Keratinocyte (primary cell): Measurements from ENCODE around the gene CAPN5. TPM values are rescaled to one million over a fixed set of nuclear protein-coding genes. Genes with fewer than 3 reads are reported as not detected.

Experiments
- DNase-seq: peaks from one replicate; pipeline ENCODE4 v3.0.0-alpha.2; 2011; ENCODE audit warnings: low read depth, missing footprints, low spot score
- FAIRE-seq: peaks from 2 replicates; lab custom pipeline; 2011; peaks lifted over from hg19 to GRCh38; lab: Jason Lieb, UNC
- H2AFZ ChIP-seq: 2 replicates; pipeline ENCODE4 v1.6.0; 2012; ENCODE audit warnings: low read length, control low read depth, inconsistent platforms; ENCODE audit not compliant: control insufficient read depth
- H3K27ac ChIP-seq: 2 replicates; pipeline ENCODE4 v1.5.1; 2011; ENCODE audit warnings: low read length; ENCODE audit not compliant: control insufficient read depth, insufficient read depth
- H3K27me3 ChIP-seq: 3 replicates; pipeline ENCODE4 v1.6.0; 2011; ENCODE audit warnings: low read length; ENCODE audit not compliant: control insufficient read depth, insufficient read depth; ENCODE audit errors: extremely low read depth
- H3K36me3 ChIP-seq, 2 experiments: 2 replicates in 1 of 2; 3 replicates in 1 of 2; pipeline ENCODE4 v1.5.1; 2011; ENCODE audit warnings: low read length in 2 of 2, mild to moderate bottlenecking in 1 of 2; ENCODE audit not compliant: control insufficient read depth in 2 of 2, insufficient read depth in 2 of 2; ENCODE audit errors: extremely low read depth in 1 of 2
- H3K4me1 ChIP-seq: 3 replicates; pipeline ENCODE4 v1.5.1; 2011; ENCODE audit warnings: low read length; ENCODE audit not compliant: control insufficient read depth, insufficient read depth; ENCODE audit errors: extremely low read depth
- H3K4me2 ChIP-seq: 3 replicates; pipeline ENCODE4 v1.6.0; 2011; ENCODE audit warnings: low read depth, low read length; ENCODE audit not compliant: control insufficient read depth, insufficient read depth; ENCODE audit errors: extremely low read depth
- H3K4me3 ChIP-seq, 3 experiments: fragments of 200-600 bp in 1 of 3; sonication (generic) in 1 of 3; 2 replicates in 2 of 3; 3 replicates in 1 of 3; pipeline ENCODE4 v1.5.1; 2011 to 2016; ENCODE audit warnings: low read length in 3 of 3, mild to moderate bottlenecking in 3 of 3, control low read depth in 2 of 3, inconsistent platforms in 1 of 3, low read depth in 1 of 3, mixed read lengths in 1 of 3, mixed run types in 1 of 3, moderate library complexity in 1 of 3; ENCODE audit not compliant: control insufficient read depth in 2 of 3, insufficient read depth in 2 of 3; ENCODE audit errors: extremely low read depth in 1 of 3
- H3K79me2 ChIP-seq: 2 replicates; pipeline ENCODE4 v1.6.0; 2012; ENCODE audit warnings: low read length; ENCODE audit not compliant: control insufficient read depth, insufficient read depth
- H3K9ac ChIP-seq: 3 replicates; pipeline ENCODE4 v1.6.0; 2011; ENCODE audit warnings: low read length; ENCODE audit not compliant: control insufficient read depth, insufficient read depth; ENCODE audit errors: extremely low read depth
- H3K9me1 ChIP-seq: 3 replicates; pipeline ENCODE4 v1.6.0; 2011; ENCODE audit warnings: low read length; ENCODE audit not compliant: control insufficient read depth, insufficient read depth; ENCODE audit errors: extremely low read depth
- H3K9me3 ChIP-seq: 2 replicates; pipeline ENCODE4 v1.5.1; 2012; ENCODE audit warnings: low read depth, low read length; ENCODE audit not compliant: control insufficient read depth
- H4K20me1 ChIP-seq: 3 replicates; pipeline ENCODE4 v1.6.0; 2011; ENCODE audit warnings: low read length; ENCODE audit not compliant: control insufficient read depth, insufficient read depth; ENCODE audit errors: extremely low read depth
- CTCF ChIP-seq, 3 experiments: IDR thresholded peaks in 1 of 3; conservative IDR thresholded peaks in 1 of 3; optimal IDR thresholded peaks in 1 of 3; 2 replicates in 2 of 3; 3 replicates in 1 of 3; pipeline versions ENCODE3 to v1.5.1; 2011; ENCODE audit warnings: low read length in 3 of 3, mild to moderate bottlenecking in 3 of 3, moderate library complexity in 2 of 3, control low read depth in 1 of 3, inconsistent platforms in 1 of 3; ENCODE audit not compliant: insufficient read depth in 2 of 3; ENCODE audit errors: extremely low read depth in 1 of 3
- EZH2 ChIP-seq: IDR thresholded peaks from one replicate; pipeline ENCODE4 v1.6.1; 2012; ENCODE audit warnings: inconsistent platforms, mild to moderate bottlenecking, low read length, moderate library complexity
- dilution Hi-C: fragments of 300-500 bp; cut with MboI; formaldehyde crosslinking; loops from one replicate; pipeline ENCODE4 v1.7.0; 2020; ENCODE audit warnings: low sequenced_read_pairs; ENCODE audit not compliant: extremely low pct_ligation_motif_present
- polyA plus RNA-seq, 5 experiments: library from polyadenylated mRNA; depleted of rRNA in 3 of 5; stranded (reverse) in 3 of 5; stranded (forward) in 1 of 5; unstranded in 1 of 5; fragments of >200 nt; gene quantifications; 1 replicate in 1 of 5; 2 replicates in 3 of 5; 3 replicates in 1 of 5; pipeline versions ENCODE4 v1.2.1 to v1.2.3, GENCODE V29; 2011 to 2012; ENCODE audit warnings: missing spikeins in 2 of 5, low read depth in 1 of 5, low replicate concordance in 1 of 5

CAPN5 gene
- polyA plus RNA-seq, 1 donor (not counting 4 experiments of a cell fraction or from before 2014, with no cell fraction given), result 1.2 TPM

GRCh38 chr11:77113382-77114088, 46.8 kb downstream of the CAPN5 start:
- Histone ChIP-seq H3K27ac (no peak overlapping the region), H3K79me2 (no peaks in the 10 kb centered on the region), H4K20me1 (no peaks in the 10 kb centered on the region), H2AFZ (no peak overlapping the region), H3K27me3 (no peaks in the 10 kb centered on the region), H3K4me3 (no peak overlapping the region), H3K4me2 (no peak overlapping the region), H3K36me3 (no peaks in the 10 kb centered on the region), H3K9me1 (no peaks in the 10 kb centered on the region), H3K9me3 (no peaks in the 10 kb centered on the region), H3K9ac (no peak overlapping the region), H3K4me1 (no peaks in the 10 kb centered on the region)
- TF ChIP-seq CTCF (optimal IDR thresholded peaks at IDR 0.05 in 1 of 3, IDR thresholded peaks at IDR 0.05 in 1 of 3, conservative IDR thresholded peaks at IDR 0.05 in 1 of 3; ENCODE audit: extremely low read depth in 1 of 3, insufficient read depth in 2 of 3, low read length in 3 of 3) (peak; percentile 44 to 68 (median 55)), EZH2 (no peak)
- no peak for DNase-seq
- dilution Hi-C loops, result no loop called here
- no peak for FAIRE-seq

- no peaks in the 10 kb centered on the region for H4K20me1 ChIP-seq
- H3K9me1 ChIP-seq, result no peaks in the 10 kb centered on the region
- no peaks in the 10 kb centered on the region for H3K79me2 ChIP-seq
- no peak overlapping the region for H3K4me3 ChIP-seq
- H3K36me3 ChIP-seq, result no peaks in the 10 kb centered on the region
- H3K27ac ChIP-seq, result no peak overlapping the region
- H3K9me3 ChIP-seq, result no peaks in the 10 kb centered on the region
- H3K27me3 ChIP-seq, result no peaks in the 10 kb centered on the region
- H2AFZ ChIP-seq, result no peak overlapping the region
- H3K4me2 ChIP-seq, result no peak overlapping the region
- no peak for TF ChIP-seq CTCF (optimal IDR thresholded peaks at IDR 0.05 in 1 of 3, IDR thresholded peaks at IDR 0.05 in 1 of 3, conservative IDR thresholded peaks at IDR 0.05 in 1 of 3; ENCODE audit: extremely low read depth in 1 of 3, insufficient read depth in 2 of 3, low read length in 3 of 3)
- TF ChIP-seq EZH2, result no peak
- no peak for DNase-seq
- no peaks in the 10 kb centered on the region for H3K4me1 ChIP-seq
- H3K9ac ChIP-seq, result no peak overlapping the region
- dilution Hi-C loops, result no loop called here
- no peak for FAIRE-seq
Measured at GRCh38 chr11:77114089-77114463, 47.3 kb downstream of the CAPN5 start.
